HG03521 (cell line): ENCODE measurements around the gene NOMO2.
"Not testable (repeated sequence)": the region's sequence is repeated elsewhere in the genome, so short reads cannot be mapped to it uniquely, and the experiment has no call there.

Source experiments
- ATAC-seq: cut with Tn5 transposase; IDR thresholded peaks from one replicate; pipeline ENCODE4 v1.9.1; 2021; ENCODE audit warnings: mild to moderate bottlenecking, moderate library complexity; ENCODE audit not compliant: unreplicated experiment

The NOMO2 gene

GRCh38 chr16:18525882-18526482 lies 35.9 kb downstream of the NOMO2 start:
- ATAC-seq = not testable (repeated sequence)

- ATAC-seq = not testable (repeated sequence)
Measured at GRCh38 chr16:18522637-18523036, 39.3 kb downstream of the NOMO2 start.

- ATAC-seq = not testable (repeated sequence)
Measured at GRCh38 chr16:18521445-18522181, 40.3 kb downstream of the NOMO2 start.

- ATAC-seq = not testable (repeated sequence)
Measured at GRCh38 chr16:18518536-18519283, 43.2 kb downstream of the NOMO2 start.

GRCh38 chr16:18498430-18498829 lies 63.5 kb downstream of the NOMO2 start:
- ATAC-seq = not testable (repeated sequence)

GRCh38 chr16:18497032-18497431 lies 64.9 kb downstream of the NOMO2 start:
- not testable (repeated sequence) for ATAC-seq

GRCh38 chr16:18492118-18492897 lies 69.6 kb downstream of the NOMO2 start:
- ATAC-seq = not testable (repeated sequence)

GRCh38 chr16:18436025-18436424 lies 125.9 kb downstream of the NOMO2 start:
- not testable (repeated sequence) for ATAC-seq

- not testable (repeated sequence) for ATAC-seq
Measured at GRCh38 chr16:18415827-18416226, 146.1 kb downstream of the NOMO2 start.

- not testable (repeated sequence) for ATAC-seq
Measured at GRCh38 chr16:18409532-18410293, 152.2 kb downstream of the NOMO2 start.

GRCh38 chr16:18401851-18402657 lies 159.8 kb downstream of the NOMO2 start:
- peak; percentile 93 for ATAC-seq

GRCh38 chr16:18401159-18401558 lies 160.7 kb downstream of the NOMO2 start:
- ATAC-seq = not testable (repeated sequence)

- ATAC-seq = not testable (repeated sequence)
Measured at GRCh38 chr16:18394363-18394762, 167.5 kb downstream of the NOMO2 start.

- ATAC-seq = not testable (repeated sequence)
Measured at GRCh38 chr16:18387767-18388166, 174.1 kb downstream of the NOMO2 start.

- ATAC-seq = not testable (repeated sequence)
Measured at GRCh38 chr16:18386517-18386916, 175.4 kb downstream of the NOMO2 start.

- not testable (repeated sequence) for ATAC-seq
Measured at GRCh38 chr16:18385285-18385684, 176.6 kb downstream of the NOMO2 start.

GRCh38 chr16:18384869-18385268 lies 177.0 kb downstream of the NOMO2 start:
- not testable (repeated sequence) for ATAC-seq

GRCh38 chr16:18384098-18384636 lies 177.7 kb downstream of the NOMO2 start:
- ATAC-seq = not testable (repeated sequence)

- ATAC-seq = not testable (repeated sequence)
Measured at GRCh38 chr16:18382696-18383095, 179.2 kb downstream of the NOMO2 start.
